NCI-H2196 treated with DMSO at 0.1 percent for 48 hours (cell line): ENCODE results near the gene LEFTY2.
"Not testable (repeated sequence)": the region's sequence is repeated elsewhere in the genome, so short reads cannot be mapped to it uniquely, and the experiment has no call there.

ENCODE experiments used
- DNase-seq: peaks from one replicate; lab custom pipeline; 2025; ENCODE audit not compliant: unreplicated experiment; lab: John Stamatoyannopoulos, UW

LEFTY2 gene

DNA sequence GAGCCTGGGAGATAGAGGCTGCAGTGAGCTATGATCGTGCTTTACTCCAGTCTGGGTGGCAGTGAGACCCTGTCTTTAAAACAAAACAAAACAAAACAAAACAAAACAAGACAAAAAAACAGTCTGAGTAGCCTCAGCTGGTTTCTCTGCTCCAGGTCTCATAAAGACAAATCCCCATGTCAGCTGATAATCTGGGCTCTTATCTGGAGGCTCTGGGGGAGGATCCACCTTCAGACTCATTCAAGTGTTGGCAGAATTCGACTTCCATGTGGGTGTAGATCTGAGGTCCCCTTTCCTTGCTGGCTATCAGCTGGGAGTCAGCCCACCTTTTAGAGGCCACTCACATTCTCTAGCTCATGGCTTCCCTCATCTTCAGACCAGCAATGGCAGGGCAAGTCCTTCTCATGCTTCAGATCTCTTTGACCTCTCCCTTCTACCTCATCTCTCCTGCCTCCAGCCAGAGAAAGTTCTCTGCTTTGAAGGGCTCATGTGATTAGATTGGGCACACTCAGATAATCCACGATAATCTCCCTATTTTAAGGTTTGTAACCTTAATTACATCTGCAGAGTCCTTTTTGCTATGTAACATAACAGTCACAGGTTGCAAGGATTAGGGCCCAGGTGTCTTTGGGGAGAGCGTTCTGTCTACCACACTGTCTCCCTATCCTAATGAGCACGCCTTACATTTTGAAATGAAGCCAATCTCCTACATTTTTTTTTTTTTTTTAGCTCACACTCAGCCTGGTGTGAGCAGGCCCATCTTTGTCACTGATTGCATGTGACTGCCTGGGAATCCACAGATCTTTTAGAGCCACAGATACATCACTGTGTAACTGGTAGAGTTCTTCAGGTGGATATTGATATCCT is 9.5 kb downstream of the LEFTY2 start:
- no peak for DNase-seq

DNA sequence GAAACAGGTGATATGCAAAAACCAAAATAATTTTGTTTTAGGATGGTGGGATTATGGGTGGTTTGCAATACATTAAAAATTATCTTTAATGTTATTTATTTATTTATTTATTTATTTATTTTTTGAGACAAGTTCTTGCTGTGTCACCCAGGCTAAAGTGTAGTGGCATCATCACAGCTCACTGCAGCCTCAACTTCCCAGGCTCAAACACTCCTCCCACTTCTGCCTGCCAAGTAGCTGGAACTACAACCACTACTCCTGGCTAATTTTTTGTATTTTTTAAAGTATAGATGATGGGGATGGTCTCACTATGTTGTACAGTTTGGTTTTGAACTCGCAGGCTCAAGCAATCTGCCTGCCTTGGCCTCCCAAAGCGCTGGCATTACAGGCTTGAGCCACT is 10.5 kb downstream of the LEFTY2 start:
- no peak for DNase-seq

DNA sequence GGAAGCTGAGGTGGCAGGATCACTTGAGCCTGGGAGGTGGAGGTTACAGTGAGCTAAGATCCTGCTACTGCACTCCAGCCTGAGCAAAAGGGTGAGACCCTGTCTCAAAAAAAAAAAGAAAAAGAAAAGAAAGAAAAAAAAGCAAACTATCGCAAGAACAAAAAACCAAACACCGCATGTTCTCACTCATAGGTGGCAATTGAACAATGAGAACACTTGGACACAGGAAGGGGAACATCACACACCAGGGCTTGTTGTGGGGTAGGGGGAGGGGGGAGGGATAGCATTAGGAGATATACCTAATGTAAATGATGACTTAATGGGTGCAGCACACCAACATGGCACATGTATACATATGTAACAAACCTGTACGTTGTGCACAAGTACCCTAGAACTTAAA is 11.6 kb downstream of the LEFTY2 start:
- DNase-seq: not testable (repeated sequence)

DNA sequence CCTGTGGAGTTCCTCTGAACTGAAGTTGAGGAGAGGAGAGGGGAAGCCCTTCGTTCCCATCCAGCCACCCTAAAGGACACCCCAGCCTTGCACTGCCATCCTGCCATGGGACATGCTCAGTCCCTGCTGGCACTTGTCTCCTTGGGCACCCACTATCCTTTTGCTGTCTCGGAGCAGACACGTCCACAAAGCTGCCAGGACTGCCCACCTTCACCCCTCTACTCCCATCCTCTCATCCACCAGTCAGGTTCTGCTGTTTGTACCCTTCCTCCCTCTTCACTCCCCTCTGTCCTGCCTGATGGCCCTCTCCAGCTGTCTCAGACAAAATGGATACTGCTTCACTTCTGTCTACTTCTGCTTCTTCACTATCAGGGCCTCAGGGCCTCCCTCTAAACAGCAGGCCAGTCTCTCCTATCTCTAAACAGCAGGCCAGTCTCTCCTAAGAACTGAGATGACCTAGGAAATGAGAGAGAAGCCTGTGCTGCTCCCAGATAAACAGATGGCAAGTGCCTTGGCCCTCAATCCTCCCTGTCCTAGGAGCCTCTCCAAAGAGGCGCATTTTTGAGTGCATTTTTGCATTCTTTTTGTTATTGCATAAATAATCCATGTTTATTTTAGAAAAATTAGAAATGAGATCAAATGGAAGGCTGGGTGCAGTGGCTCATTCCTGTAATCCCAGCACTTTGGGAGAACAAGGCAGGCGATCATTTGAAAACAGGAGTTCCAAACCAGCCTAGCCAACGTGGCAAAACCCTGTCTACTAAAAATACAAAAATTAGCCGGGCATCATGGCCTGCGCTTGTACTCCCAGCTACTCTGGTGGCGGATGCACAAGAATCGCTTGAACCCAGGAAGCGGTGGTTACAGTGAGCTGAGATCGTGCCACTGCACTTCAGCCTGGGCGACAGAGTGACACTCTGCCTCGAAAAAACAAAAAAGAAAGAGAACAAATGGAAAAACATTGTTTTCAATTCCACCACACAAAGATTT is 12.5 kb downstream of the LEFTY2 start:
- DNase-seq: no peak

DNA sequence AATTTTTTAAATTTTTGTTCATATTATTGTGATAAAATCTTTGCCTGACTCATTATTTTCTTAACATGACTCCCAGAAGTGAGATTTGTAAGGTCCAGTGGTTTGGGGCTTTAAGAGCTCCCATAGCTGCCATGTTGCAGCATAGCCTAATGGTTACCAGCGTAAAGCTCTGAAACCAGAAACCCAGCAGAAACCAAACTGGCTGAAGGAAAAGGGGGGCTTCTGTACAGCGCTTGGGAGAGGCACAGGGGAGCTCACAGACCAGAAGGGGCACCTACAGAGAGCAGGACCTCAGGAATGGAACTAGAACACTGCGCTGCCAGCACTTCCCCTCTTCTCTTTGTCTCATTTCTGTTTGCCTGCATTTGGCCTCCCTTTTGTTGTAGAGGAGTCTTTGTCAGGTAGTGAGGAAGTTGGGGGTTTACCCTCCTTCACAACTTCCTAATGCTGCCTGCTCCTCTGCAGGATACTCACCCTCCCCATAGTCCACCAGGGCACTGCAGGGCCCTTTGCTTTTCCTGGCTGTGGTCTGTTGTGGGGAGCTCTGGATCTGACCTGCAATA is 14.4 kb downstream of the LEFTY2 start:
- no peak for DNase-seq

DNA sequence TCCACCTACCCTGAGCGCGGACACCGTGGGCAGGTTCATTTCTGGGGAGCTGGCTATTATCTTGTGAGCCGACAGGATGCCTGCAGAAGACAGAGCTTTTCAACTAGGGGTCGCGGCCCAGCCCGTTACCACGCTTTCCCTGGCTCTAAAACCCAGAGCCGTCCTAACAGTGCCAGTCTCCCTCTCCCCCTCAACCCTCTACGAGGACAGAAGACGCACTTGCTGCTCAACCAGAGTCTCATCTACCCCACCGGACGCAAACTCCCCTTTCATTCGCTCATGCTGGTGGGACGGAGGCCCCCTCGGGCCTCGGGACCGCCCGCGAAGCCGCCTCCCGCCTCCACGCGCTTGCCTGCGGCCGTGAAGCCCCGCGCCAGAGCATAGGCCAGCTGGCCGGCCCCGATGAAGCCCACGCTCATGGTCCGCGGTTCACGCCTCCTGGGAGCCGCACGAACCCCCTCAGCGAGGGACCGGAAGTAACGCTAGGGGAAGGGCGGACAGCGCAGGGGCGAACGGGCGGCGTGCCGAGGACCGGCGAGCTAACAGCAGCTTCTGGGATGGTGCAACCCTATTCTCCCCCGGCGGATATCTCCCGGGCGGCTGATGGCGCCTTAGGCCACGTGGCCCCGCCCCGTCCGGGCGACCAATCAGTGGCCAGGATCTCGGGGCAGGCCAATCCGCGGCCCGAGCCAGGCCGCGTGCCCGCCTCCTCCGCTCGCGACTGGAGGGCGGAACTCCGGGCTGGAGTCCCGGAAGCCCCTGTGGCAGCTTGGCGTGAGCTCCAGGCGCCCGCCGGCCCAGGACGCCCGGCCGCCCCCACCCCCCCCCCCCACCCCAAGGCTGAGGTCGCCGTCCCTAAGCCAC is 17.1 kb downstream of the LEFTY2 start, which contains the start of gene PYCR2:
TSS of gene PYCR2 (minus strand) at position 559 of the 864 bp plus-strand sequence. CDS start at position 419, 140 bp downstream.
- peak; percentile 95 for DNase-seq

DNA sequence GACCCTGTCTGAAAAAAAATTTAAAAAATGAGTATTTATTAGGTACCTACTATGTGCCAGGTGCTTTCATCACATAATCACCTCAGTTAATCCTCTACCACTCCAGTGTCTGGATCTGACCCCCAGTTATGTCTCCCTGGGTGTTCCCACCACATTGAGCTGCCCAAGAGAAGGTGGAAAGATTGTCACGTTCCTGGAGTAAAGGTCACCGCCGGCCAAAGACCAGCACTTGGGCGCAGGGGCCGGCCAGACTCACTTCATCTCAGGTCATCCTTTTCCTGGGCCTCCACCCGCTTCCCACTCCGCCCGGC is 17.7 kb downstream of the LEFTY2 start:
- no peak for DNase-seq

DNA sequence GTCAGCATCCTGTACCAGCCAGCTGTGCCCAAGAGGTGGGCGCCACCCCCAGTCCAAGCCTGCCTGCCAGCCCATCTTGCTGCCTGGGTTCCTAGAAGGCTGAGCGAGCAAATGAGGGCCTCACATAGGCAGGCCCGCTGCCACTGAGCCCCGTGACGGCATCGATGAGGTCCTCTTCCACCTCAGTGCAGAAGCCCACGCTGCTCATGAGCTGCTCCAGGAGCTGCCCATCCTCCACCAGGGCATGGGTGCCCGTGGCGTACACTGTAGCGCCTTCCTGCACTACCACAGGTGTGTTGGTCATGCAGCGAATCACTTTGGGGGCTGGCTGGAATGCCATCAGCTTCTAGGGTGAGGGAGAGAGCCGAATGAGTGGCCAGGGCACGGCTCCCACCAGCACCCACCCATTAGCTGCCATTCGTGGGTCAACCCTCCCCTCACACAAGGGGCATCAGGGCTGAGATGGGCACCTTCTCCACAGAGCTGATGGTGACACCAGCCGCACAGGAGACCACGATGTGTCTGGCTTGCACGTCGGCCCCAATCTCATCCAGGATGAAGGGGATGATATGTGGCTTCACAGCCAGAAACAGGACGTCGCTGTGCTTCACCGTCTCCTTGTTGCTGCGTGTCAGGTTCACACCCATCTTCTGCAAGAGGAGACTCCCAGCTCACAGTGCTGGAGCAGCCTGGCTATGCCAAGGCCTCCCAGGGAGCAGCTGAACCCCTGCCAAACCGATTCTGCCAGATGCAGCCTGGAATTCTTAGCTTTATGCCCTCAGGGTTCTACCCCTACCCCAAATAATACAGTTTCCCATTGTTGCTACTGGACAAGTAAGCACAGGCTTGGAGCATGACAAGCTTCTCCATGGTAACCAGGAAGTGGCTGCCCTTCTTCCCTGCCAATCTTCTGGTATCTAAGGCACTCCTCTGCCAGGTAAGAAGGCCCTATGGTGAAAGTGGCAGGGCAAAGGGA is 19.0 kb downstream of the LEFTY2 start:
- DNase-seq: peak; percentile 79

DNA sequence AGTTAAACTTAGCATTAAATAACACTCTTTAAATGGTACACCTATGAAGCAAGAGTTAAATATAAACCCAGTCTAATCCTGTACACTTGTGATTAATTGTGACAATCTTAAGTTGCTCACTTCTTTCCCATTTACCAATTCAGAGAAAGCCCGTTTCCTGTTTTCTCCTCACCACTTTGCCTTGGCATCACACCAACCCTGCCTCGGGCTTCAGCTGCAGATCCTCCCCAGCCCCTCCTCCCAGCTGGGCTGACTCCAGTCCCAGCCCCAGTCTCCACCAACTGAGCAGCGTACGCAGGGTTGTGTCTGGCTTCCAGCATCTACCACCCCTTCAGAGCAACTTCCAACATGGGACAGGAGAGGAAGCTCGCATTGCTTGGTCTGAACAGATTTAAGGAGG is 21.1 kb downstream of the LEFTY2 start:
- DNase-seq: peak; percentile 66

DNA sequence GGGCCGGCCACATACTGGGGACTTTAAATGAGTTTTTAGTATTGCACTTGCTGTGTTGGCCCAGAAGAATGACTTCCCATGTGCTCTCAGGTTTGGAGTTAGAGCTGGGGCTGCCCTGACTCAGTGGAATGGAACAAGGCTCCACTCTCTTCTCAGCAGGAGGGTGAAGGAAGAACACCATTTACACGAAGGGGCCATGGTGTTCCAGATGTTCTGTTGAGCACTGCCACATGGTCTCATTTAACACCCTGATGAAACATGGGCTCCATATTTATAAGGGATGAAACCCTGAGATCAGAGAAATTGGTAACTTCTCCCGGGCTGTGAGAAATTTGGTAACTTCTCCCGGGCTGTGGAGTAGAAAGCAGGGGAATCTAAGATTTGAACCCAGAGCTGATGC is 22.7 kb downstream of the LEFTY2 start:
- no peak for DNase-seq

DNA sequence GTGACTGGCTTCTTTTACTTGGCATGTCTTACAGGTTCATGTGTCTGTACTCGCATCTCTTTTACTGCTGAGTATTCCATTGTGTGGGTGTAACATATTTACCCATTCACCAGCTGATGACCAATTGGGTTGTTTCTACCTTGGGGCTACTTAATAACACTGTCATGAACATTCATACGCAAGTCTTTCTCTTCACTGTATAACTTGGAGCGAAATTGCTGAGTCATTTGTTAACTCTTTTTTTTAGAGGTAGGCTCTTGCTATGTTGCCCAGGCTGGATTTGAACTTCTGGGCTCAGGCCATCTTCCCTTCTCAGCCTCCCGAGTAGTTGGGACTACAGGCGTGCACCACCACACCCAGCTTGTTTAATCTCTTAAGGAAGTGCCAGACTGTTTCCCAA is 23.5 kb downstream of the LEFTY2 start:
- no peak for DNase-seq

DNA sequence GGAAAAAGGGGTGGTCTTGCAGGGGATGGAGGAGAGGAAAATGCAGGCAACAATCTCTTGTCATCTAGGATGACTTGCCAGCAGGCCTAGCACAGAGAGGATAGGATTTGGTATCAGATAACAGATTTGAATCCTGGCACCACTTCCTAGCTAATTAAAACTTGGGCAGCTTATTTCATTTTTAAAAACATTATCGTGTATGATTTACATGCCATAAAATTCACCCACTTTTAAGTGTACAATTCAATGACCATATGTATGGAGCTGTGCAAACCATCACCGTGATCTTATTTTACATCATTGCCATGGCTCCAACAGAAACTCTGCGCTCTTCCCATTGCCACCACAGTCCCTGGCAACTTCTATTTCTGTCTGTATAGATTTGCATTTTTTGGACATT is 23.9 kb downstream of the LEFTY2 start:
- no peak for DNase-seq

DNA sequence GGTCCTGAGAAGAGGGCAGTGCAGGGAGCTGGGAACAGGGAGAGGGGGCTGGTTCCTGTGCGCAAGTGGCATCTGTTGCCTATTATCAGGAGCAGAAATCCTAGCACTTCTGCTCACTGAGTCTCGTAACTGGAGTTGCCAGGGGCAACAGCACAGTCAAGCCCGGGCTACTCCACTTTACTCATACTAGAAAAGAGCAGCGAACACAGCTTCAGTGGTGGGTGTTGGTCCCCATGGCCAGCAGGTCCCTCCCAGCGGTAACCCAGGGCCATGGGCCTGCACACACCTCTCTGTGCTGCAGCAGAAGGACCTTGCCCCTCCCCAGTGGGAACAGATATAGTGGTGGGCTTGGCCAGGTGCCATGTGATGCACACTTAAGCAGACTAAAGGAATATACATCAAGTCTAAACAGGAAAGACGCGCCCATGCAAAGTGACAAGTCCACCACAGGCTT is 25.5 kb downstream of the LEFTY2 start:
- no peak for DNase-seq

DNA sequence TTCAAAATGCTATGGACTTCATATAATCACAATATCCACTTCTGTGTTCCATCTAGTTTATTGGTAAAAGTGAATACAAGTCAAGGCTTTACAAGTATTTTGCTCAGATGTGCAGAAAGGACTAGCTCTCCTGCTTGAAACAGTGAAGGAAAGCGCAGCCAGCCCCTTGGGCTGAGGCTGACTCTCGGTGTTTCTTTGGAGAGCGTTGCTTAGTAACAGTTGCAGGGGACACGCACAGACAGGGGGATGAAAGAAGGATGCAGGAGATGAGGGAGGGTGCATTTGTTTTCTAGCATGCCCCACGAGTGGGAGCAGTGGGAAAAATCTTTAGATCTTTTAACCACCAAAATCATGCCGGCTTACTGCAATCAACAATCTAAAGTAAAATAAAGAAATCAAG is 26.1 kb downstream of the LEFTY2 start:
- no peak for DNase-seq

DNA sequence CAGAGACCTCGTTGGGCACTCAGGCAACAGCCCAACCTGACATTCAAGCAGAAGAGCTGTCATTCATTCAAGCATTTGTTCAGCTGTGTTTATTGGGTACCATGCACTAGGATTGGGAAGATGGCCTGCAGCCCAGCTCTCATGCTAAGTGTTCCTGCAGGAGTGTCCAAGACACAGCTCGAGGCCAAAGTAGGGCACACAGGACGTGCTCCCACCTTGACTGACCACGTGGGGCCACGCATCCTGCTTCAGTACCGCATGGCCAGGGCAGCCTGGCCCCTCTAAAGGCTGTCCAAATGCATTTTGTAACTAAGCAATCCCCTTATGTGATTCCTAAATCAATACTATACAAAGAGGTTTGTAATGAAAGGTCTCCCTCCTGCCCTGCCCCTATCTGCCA is 26.6 kb downstream of the LEFTY2 start:
- DNase-seq: no peak

DNA sequence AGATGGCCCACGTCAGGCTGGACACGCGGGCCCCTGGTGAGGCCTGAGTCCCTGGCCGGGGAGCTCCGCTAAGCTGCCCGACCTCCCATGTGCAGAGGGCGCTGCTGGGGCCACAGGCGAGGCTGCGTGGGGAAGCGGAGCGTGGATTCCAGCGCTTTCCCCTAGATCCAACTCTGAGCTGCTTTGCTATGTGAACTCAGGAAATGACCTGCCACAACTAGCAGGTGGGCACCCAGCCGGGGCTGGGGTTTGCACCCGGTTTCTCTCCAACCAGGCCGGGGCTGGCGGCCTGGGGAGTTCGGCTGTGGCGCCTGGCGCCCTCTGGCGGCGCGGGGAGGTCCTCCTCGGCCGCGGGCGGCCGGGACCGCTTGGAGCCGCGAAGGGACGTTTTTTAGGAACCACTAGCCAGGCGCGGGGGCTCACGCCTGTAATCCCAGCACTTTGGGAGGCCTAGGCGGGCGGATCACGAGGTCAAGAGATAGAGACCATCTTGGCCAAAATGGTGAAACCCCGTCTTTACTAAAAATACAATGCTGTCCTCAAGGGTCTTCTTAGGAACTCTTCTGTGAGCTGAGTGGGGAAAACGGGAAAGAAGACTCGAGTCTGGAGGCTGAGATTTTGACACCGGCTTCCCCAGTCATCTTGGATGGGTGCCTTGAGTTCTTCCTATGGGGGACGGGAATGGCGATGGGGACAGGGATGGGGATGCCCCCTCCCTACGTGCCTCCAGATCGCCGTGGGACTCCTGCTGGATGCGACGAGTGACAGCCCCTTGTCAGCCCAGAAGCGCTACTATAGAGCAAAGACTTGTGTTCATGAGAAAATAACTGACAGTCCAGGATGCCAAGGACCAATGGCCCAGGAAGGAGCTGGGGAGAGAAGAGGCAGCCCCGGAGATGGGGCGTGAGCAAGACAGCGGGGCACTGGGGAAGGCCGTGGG is 29.6 kb downstream of the LEFTY2 start:
- no peak for DNase-seq

DNA sequence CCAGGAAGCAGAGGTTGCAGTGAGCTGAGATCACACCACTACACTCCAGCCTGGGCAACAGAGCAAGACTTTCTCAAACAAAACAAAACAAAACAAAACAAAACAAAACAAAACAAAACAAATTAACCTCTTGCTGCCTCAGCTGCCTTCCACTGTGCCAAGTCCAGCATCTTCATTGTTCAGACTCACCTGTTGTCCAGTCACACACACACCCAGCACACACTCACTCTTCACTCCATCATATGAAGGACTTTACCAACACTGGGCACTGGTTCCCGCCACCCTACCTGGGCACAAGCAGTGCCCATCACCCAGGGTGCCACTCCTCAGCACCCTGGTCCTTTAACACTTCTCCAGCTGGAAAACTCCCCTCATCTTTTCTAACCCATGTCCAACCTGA is 31.5 kb downstream of the LEFTY2 start:
- DNase-seq: no peak

DNA sequence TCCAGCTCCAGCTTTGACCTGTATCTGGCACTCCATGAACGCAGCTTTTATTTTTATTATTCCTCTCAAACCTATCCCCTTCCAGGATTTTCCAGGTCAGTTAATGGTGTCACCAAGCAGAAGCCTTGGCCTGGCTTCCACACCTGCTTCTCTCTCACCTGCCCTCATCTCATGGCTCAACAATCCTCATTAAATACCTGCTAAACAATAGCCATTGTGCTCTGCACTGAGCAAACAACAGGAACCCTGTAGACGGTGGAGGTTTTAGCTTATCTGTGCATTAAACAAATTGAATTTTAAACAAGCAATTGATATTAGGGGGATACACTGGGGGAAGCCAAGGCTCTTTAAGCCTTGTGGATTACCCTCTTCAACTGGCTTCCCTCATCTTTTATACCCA is 32.2 kb downstream of the LEFTY2 start:
- peak; percentile 74 for DNase-seq
